ENCODE results near the gene SV2B.
"Not testable (repeated sequence)": the region's sequence is repeated elsewhere in the genome, so short reads cannot be mapped to it uniquely, and the experiment has no call there.

The SV2B gene

DNA sequence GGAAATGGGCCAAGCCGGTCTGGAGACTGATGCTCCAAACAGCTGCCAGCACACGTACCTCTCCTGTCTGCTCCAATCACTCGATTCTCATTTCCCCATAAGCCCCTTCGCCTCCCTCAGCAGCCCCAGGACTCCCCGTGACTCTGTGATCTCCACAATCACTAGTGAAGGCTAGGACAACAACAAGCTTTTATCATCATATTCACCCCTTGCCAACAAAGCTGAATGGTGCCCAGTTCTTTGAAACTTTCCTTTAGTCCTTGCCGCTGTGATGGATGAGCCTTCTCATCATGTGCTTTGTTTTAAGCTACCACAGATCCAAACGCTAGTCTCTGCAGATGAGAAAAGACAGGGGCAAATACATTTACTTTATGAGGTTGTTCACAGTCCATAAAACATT lies 242.0 kb downstream of the SV2B start:
- no peak for DNase-seq
- Mint-ChIP-seq H3K4me1 (peaks cover 34% of the 10 kb centered on the region), H3K27ac (no peak overlapping the region), H3K4me3 (no peak overlapping the region), H3K36me3 (peaks cover 18% of the 10 kb centered on the region), H3K9me3 (peaks cover 13% of the 10 kb centered on the region), H3K27me3 (peaks cover 31% of the 10 kb centered on the region)
- CTCF ChIA-PET = no interaction called here

DNA sequence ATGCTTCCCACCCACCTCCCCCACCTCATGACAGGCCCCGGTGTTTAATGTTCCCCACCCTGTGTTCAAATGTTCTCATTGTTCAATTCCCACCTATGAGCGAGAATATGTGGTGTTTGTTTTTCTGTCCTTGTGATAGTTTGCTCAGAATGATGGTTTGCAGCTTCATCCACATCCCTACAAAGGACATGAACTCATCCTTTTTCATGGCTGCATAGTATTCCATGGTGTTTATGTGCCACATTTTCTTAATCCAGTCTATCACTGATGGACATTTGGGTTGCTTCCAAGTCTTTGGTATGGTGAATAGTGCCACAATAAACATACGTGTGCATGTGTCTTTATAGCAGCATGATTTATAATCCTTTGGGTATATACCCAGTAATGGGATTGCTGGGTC lies 244.9 kb downstream of the SV2B start:
- DNase-seq, H3K27ac Mint-ChIP-seq, CTCF ChIA-PET, H3K4me3 Mint-ChIP-seq: not testable (repeated sequence)
- H3K9me3 Mint-ChIP-seq = peaks cover 26% of the 10 kb centered on the region
- peaks cover 44% of the 10 kb centered on the region for H3K4me1 Mint-ChIP-seq
- peaks cover 41% of the 10 kb centered on the region for H3K27me3 Mint-ChIP-seq
- H3K36me3 Mint-ChIP-seq = peaks cover 36% of the 10 kb centered on the region

- CTCF ChIA-PET = no interaction called here
- Mint-ChIP-seq H3K9me3 (peaks cover 29% of the 10 kb centered on the region), H3K4me3 (no peak overlapping the region), H3K27ac (no peak overlapping the region), H3K27me3 (peaks cover 38% of the 10 kb centered on the region), H3K36me3 (peaks cover 40% of the 10 kb centered on the region), H3K4me1 (peaks cover 50% of the 10 kb centered on the region)
- no peak for DNase-seq
Observed at GRCh38 chr15:91345736-91346135, 245.7 kb downstream of the SV2B start.

DNA sequence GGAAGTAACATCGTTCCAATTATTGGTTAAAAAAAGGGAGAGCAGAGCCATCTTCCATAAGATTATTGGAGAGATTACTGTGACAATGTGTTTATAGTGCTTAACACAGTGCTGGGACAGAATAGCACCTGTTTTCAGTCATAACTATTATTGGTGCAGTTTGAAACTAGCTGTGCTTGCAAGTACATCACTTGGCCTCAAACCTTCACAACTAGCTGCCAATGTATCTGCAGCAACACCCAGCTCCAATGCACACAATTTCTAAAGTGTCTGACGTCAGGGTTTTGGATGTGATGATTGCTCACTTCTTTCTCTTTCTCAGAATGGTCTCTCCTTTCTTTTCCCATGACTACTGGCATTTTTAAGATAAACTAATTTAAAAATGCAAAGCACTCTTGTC lies 246.2 kb downstream of the SV2B start:
- Mint-ChIP-seq H3K36me3 (peaks cover 40% of the 10 kb centered on the region), H3K27me3 (peaks cover 34% of the 10 kb centered on the region), H3K9me3 (peaks cover 29% of the 10 kb centered on the region), H3K27ac (no peak overlapping the region), H3K4me1 (peaks cover 50% of the 10 kb centered on the region), H3K4me3 (no peak overlapping the region)
- CTCF ChIA-PET = no interaction called here
- DNase-seq = no peak

- Mint-ChIP-seq H3K4me3 (no peak overlapping the region), H3K9me3 (peaks cover 32% of the 10 kb centered on the region), H3K36me3 (peaks cover 39% of the 10 kb centered on the region), H3K27me3 (peaks cover 18% of the 10 kb centered on the region), H3K27ac (peak overlapping the region; percentile 78), H3K4me1 (peaks cover 45% of the 10 kb centered on the region)
- peak; percentile 42 for DNase-seq
- CTCF ChIA-PET = interaction anchor here (0.6 to 1.0 kb wide), 2 partner anchors 47 to 322 kb away, joined by 3 to 5 read pairs; no protein-coding TSS in a partner anchor
Observed at GRCh38 chr15:91348752-91349500, 248.9 kb downstream of the SV2B start.

All from activated naive CD4-positive, alpha-beta T cell treated with anti-CD3 and anti-CD28 coated beads, Interleukin-2, amount 10 ng/mL, durations not matched to agents 7 days and 5 days (primary cell).